Fibroblast of peridontal ligament (primary cell): ENCODE measurements around the gene SLC36A1.

Experiments used
- DNase-seq: peaks from one replicate; pipeline ENCODE4 v3.0.0-alpha.2; 2010; ENCODE audit errors: extremely low read depth

The SLC36A1 gene

DNA sequence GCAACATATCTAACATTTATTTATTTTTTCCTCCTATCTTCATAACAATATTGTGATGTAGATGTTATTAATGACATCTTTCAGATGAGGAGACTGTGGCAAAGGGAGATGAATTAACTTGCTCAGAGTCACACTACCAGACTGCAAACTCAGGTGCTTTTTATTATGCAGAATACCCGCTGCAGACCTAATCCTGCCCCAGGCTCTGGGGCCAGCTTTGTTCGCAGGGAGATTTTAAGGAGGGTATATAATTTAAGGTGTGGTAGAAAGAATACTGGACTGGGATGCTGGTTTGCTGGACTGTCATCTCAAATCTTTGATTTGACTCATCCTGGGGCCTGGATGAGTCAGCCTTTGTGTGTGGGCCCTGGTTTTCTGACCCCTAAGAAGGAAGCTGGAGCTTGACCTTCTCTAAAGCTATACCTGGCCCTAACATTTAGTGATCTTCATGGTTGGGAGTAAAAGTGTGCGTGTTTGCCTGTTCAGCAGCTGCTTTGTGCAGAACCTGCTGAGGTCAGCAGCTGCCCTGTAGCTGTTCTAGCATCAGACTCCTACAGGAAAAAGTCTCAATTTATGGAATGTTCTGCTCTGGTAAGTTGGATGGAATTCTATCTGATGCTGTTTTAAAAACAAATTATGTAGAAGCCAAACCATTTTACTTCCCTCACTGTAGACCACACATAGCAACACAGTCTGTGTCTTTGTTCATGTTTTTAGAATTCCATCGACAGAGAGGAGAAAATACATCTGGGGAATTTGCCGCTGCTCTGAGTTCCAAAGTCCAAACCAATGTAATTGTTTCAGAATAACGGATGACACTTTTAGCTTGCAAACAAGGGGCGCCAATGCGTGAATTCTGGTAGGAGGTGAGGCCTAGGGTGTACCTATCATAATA, 4.5 kb downstream of the SLC36A1 start:
- DNase-seq: peak; percentile 48

DNA sequence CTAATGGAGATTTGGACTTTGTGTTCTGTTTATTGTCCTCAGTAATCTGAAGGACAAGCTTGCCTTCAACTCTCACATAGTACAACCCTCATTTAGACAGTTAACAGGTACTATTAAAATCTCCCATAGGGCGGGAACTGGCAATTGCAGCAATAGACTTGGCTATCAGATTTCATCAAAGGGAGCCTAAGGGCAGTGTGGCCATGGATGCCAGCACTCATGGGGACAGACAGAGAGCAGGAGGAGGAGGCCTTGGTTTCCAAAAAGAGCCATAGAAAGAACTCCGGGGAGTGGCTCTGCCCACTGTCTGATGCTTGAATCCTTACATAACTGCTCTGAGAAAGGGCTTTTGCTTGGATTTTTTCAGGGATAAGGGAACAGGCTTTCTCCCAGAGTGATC, 6.8 kb downstream of the SLC36A1 start:
- DNase-seq: no peak

DNA sequence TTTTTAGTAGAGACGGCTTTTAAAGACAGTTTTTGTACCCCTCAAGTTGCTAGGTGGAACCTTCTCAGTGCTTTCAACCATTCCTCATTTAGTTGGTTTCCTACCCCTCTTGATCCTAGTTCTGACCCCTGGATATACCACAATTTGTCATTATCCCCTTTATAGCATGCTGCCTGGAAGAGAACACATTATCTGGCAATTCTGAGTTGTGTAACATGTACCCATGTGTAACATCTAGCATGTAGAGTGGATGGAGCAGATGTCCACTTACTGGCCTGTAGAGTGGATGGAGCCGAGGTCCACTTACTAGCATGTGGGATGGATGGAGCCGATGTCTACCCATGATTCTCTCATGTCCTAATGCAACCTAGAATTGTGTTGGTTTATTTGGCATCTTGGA, 7.5 kb downstream of the SLC36A1 start:
- DNase-seq: no peak

DNA sequence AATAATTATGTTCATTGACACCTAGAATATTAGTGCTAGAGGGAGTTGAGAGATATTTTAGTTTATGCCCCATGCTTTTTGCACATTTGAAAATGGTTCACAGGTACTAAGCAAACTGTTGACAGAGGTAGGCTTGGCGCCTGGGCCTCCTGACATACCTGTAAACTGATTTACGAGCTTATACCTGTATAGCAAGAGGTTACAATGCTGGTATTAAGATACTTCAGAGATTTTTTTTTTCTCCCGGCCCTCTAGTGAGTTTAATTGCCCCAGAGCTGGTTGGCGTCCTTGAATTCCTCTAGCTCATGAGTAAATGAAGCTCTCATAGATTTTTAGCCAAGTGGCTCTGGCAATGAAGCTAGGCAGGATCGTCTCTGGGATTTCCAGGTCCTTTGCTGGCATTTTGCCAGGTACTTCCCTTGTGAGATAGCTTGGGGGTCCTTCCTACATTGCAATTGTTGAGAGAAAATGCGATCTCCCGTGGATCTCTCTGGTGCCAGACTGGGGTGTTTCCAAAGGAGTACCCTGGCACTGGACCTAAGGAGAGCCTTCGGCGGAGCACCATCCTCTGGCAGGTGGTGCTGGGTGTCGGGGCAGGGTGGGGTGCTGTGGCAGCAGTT, 9.0 kb downstream of the SLC36A1 start:
- DNase-seq: no peak

DNA sequence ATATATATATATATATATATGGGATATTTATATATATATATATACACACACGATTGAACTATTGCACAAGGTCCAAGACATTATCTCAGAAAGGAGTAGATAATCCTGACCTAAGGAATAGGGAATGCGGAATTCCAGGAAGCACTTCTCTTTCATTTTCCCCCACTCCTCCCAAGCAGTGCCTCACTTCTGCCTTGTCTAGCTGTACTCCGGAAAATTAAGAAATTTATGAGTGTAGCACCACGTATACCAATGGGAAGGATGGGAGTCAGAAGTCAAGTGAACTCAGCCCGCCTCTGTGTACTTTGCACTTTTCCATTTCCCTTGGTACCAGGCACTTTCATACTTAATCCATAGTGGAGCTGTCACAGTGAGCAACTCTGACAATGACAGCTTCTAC, 10.9 kb downstream of the SLC36A1 start:
- DNase-seq: no peak

DNA sequence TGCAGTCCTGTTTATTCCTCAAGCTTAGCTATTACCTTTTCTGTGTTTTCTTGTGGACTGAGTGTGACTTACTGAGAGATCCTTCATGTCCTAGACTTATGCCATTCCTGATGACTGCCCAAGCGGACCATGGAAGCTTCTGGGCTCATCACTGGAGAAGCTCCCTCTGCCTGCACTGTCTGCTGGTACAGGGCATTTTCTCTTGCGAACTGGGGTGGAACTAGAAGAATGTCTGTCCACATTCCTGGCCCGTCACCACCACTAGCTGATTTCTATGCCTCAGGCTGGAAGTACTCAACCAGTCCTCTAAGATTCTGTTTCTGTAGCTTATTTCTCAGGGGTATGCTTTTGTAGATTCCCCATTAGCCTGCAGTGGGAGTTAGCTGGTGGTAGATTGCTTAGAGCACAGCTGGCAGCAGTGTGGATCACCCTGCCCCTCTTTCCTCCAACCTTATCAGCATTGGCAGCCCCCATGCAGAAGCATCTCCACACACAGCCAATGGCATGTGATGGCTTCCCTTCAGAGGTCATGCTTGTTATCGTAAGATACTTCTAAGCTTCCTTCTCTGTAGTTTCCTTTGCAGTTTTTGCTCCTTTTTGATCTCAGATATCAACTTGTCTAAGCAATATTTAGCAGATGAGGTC, 12.4 kb downstream of the SLC36A1 start:
- no peak for DNase-seq

DNA sequence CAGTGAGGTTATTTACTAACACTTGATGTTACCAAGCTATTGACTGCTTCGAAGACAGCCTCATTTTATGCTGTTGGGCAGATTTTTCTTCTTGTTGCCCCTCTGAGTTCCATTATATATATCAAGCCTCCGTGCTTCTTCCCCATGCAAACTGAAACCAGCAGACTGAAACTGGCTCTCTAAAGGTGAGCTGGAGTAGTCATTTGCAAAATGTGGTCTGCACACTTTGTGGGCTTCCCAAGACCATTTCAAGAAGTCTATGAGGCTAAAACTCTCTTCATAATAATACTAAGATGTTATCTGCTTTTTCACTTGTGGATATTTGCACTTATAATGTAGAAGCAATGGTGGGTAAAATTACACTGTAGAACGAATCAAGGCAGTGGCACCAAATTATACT, 13.9 kb downstream of the SLC36A1 start:
- no peak for DNase-seq

DNA sequence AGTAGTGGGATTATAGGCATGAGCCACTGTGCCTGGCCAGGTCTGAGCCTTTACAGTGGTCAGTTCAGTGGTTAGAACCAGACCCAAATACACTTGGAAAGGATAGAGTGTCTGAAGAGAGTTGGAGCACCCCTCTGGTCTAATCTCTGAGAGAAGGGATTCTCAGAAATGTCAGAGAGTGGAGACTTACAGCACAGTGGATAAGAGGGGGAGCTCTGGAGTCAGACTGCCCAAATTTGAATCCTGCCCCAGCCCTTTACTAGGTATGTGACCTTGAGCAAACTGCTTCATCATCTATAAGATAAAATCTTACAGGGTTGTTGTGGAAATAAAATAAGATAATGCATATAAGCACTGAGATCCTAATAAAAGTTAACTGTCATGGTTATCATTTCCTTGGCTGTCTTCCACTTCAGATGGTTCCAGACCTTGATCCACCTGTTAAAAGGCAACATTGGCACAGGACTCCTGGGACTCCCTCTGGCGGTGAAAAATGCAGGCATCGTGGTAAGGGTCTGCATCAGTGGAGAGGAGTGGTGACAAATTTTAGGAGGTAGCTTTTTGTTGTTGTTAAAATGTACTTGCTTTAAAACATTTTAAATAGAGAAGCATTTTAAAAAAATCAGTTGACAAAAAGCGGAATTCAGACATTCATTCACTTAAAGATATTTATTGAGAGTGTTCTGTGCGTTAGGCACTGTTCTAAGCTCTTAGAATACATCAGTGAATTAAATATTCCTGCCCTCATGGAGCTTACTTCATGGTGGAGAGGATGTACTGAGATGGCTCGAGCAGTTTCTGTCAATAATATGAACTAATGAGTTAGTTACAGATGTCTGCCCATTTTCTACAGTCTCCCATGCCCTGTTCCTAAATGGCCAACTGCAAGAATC, 16.0 kb downstream of the SLC36A1 start:
- DNase-seq: no peak

DNA sequence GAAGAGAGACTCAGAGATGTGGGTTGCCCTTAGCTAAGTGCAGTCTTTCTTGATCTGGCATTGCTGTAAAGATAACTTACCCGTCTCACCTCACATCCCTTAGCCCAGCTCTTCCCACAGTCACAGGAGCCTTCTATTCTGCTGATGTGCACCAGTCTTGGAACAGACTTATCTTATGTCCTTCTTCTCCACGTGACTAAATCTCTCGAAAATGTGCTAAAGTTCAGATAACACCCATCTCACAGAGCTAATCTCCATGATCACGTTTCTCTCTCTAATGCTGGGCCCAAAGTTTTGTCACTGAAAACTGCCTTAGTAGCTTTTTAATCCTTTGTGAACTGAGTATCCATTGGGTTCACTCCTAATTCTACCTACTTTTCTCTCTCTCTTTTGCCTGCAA, 16.7 kb downstream of the SLC36A1 start:
- DNase-seq: no peak

DNA sequence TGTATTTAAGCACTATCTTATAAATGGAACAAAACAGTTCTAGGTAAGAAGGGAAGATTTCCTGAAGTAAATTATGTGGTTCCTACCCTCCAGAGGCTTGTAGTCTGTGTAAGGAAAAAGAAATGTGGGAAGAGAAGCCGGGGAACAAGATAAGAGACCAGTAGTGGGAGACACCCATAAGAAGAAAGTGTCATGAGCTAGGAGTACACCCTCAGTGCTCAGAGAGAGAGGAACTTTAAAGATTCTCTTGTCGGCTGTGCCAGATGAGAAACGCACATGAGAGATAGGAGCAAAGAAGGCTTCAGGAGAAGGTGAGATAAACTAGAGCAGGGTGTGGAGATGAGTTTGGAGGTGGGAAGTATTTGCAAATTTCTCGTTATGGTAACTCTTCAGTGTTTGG, 18.1 kb downstream of the SLC36A1 start:
- DNase-seq: no peak

DNA sequence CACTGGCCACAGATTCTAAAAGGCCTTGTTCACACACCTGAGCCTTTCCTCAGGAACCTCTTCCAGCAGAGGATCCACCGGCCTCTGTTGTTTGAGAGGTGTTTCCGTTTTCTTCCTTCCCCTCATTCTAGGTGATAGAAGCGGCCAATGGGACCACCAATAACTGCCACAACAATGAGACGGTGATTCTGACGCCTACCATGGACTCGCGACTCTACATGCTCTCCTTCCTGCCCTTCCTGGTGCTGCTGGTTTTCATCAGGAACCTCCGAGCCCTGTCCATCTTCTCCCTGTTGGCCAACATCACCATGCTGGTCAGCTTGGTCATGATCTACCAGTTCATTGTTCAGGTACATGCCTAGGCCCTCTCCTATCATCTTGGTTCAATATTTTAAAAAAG, 20.2 kb downstream of the SLC36A1 start:
- no peak for DNase-seq

DNA sequence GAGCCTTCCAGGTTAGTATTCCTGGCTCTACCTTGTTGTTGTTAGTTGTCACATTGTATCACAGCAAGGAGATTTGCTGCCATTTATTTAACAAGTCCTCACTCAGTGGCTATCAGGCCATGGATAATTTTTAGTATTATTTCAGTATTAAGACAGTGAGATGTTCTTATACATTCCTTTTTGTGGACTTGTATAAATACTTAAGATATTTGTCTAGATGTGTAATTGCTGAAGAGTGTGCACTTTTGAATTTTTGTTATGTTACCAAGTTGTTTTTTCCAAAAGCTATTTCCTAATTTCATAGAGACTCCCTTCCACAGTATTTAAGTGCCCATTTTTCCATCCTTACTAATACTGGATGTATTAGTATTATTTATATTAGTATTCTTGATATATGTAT, 22.0 kb downstream of the SLC36A1 start:
- peak; percentile 8 for DNase-seq

DNA sequence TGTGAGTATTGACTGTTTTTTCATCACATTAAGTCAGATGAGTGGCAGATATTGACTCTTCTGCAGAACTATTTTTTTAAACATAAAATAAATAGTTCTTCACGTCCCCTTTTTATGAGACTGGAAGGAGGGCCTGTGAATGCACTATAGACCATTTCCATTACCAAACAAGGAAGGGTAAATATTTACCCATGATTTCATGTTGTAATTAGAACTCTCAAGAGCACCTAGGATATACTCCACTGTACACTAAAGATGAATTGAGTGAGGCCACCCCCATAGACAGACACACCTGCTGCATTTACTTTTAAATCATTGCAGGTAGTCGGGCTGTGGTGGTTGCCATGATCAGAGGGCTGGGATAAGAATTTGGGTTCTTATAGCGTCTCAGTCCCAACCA, 22.6 kb downstream of the SLC36A1 start:
- DNase-seq: no peak

DNA sequence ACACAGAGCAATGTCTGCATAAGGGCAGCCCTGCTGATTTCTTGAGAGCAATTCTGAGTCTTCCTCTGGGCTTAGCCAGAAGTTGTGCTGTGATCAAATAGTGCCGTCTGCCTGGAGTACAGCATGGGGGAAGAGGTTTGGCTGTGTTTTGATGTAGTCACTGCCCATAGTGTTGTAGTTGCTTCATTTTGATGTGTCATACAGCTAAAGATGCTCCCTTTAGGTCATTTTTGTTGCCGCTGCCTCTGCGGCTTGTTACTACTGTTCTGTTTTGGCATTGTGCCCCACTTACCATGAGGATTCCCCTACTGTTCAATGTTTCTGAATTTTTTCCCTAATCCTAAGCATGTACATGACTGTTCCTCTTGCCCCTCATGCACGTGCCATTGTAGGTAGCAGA, 23.0 kb downstream of the SLC36A1 start:
- peak; percentile 45 for DNase-seq

DNA sequence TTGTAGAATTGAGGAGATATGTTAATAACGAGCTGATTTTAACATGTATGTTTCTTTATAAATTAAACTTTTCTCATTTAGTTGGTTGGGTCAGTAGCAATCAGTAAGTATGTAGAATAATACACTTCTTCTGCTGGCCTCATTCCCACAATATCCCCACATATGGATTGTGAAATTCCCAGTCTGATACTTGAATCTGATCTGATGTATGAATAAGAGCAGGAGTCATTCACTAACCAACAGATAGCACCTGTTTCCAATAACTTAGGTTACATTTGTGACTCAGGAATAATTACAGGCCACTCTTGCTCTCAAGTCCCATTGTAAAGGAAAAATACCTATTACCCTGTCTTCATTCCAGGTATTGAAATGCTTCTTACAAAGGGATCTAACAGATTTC, 23.9 kb downstream of the SLC36A1 start:
- DNase-seq: peak; percentile 65

DNA sequence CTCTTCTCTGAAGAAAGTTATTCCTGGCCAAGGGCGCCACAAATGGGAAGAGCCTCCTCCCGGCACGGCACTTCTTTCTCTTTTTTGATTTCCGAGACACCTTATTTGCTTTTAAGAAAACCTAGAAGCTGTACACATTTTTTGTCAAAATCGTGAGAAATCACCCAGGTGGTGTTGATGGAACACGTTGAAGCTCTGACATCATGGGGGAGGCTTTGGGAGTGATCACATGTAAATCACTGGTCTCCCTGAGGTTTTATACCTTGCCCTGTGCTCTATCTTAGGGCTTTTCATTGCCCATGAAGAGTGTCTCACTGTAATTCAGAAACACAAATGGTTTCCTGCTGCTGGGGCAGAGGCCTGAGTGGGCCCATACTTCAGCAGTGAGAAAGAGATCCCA, 27.4 kb downstream of the SLC36A1 start:
- no peak for DNase-seq

DNA sequence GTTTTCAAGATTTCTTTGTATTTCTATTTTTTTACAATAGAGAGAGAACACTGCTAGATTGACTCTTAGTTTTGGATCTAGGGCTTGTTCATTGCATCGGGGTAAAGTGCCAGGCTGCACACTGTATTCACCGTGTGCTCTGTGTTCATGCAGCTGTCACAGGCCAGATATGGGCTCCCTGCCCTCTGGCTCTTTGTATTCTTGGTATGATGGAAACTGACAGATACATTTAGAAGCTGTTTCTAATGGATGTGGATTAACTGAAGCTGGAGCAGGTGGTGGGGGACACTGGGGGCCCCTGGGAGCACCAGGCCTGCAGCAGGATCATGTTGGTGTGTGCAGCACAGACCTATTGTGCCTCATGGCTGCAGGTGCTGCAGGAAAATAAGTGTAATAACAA, 28.0 kb downstream of the SLC36A1 start:
- DNase-seq: no peak

DNA sequence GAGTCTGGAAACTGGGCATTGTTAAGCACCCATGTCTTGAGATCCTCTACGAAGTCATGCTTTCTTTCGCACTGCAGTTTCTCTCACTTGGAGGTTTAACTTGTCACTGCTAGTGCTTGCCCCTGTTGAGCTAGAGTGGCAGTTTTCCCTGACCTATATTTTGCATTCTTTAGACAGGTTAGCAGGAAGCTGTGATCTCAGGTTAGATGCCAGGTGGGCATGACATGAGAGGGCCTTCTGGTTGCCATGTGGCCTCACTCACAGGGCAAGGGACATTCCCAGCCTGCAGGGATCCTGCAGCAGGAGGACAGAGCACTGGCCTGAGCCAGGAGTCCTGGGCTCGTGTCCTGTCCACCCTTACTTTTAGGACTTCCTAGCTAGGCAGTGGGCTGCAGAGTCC, 28.6 kb downstream of the SLC36A1 start:
- no peak for DNase-seq

DNA sequence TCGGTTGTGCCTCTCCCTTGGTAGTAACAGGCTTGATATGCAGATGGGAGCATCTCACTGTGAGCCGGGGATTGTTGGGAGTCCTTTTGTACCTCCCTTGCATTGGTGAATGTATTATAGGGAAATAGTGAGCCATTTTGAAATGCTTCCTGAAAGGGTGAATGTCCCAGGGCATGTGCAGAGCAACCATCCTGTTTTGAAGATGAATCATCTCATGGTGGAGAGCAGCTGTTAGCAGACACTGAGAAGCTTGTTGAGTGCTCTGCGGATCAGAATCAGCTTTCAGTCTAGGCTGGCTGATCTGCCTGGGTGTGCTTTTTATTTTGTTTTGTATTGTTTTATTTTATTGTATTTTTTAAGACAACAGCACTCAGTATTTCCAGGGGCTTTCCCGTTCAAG, 29.7 kb downstream of the SLC36A1 start:
- no peak for DNase-seq

DNA sequence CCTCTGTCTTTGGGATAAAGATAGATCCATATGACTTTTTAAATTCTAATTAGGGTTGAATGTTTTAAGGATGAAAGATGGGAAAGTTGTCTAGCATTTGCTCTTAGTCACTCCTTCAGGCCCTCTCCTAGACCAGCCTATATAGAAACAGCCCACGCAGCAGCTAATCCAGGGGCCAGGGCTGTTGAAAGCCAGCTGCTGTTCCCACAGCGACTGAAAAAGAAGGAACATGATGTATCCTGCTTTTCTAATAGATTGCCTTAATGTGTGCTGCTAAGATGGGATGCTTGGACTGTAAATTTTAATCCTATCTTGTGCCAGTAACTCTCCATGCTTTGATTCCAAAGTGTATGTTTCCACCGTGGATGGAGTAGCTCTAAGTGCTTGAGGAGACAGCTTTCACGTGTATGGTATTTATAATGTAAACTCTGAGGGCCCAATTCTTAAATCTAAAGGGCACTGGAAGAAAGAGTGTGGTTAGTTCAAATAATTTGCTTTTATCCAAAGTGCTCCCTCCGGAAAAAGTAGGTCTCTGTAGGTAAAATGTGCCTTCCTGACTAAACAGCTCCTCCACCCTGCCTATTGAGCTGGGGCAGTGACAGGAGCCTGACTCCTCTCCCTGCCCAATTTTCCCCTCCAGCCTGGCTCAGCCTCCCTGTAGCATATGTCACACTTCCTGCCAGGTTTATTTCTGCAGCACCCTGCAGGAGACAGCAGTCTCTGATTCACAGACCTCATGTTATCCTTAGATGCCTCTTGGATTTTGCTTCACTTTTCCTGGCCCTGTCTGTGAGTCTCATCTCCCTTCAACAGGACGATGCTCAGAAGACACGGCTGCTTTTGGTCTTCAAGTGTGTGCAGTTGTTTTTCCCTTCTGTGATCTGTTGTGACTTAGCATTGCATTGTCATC, 33.2 kb downstream of the SLC36A1 start:
- DNase-seq: no peak

DNA sequence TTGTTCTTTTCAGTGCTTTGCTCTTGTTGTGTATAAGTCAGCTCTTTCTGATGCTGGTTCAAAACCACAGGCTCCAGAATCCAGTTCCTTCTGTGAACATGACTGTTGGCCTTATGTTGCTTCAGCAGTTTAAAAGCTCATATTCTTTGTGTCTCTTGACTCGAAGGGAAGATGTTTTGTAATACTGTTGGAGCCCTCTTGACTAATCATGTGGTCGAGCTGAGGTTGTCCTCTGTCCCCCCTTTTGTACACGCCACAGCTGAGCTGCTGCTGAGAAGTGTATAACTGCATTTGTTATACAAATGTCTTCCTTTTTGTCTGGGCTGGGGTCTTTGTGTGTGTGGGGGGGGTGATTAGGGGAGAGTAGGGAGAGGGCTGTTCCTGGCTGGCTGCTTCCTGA, 35.8 kb downstream of the SLC36A1 start:
- DNase-seq: peak; percentile 49
